GM12878 (cell line): ENCODE data around the gene KNTC1.

ENCODE experiments used
- POLR2A ChIP-seq: IDR thresholded peaks from 2 replicates; pipeline ENCODE4 v1.6.1; 2011; ENCODE audit warnings: low read depth, mild to moderate bottlenecking, low read length
- POLR2AphosphoS5 ChIP-seq: IDR thresholded peaks from 2 replicates; pipeline ENCODE4 v1.6.1; 2011; ENCODE audit warnings: mild to moderate bottlenecking, low read length, inconsistent platforms
- TF ChIP-seq, protein P1 (sequence below): IDR thresholded peaks from 2 replicates; pipeline ENCODE4 v1.6.1; 2012; ENCODE audit warnings: low read length, inconsistent platforms
- TF ChIP-seq, protein P2 (sequence below), 3 experiments: IDR thresholded peaks in 2 of 3; conservative IDR thresholded peaks in 1 of 3; 2 replicates each; pipeline ENCODE4 v1.5.1; 2011; ENCODE audit warnings: low read depth in 3 of 3, low read length in 3 of 3, mild to moderate bottlenecking in 3 of 3, control low read depth in 2 of 3, moderate library complexity in 2 of 3, inconsistent platforms in 1 of 3, mixed read lengths in 1 of 3; ENCODE audit not compliant: control insufficient read depth in 2 of 3, insufficient read depth in 1 of 3; ENCODE audit errors: extremely low read depth in 1 of 3

GRCh38 chr12:122646517-122647217 lies 119.6 kb downstream of the KNTC1 start:
- TF ChIP-seq, protein P1, sequence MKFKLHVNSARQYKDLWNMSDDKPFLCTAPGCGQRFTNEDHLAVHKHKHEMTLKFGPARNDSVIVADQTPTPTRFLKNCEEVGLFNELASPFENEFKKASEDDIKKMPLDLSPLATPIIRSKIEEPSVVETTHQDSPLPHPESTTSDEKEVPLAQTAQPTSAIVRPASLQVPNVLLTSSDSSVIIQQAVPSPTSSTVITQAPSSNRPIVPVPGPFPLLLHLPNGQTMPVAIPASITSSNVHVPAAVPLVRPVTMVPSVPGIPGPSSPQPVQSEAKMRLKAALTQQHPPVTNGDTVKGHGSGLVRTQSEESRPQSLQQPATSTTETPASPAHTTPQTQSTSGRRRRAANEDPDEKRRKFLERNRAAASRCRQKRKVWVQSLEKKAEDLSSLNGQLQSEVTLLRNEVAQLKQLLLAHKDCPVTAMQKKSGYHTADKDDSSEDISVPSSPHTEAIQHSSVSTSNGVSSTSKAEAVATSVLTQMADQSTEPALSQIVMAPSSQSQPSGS = peak; percentile 95
- TF ChIP-seq, protein P2, sequence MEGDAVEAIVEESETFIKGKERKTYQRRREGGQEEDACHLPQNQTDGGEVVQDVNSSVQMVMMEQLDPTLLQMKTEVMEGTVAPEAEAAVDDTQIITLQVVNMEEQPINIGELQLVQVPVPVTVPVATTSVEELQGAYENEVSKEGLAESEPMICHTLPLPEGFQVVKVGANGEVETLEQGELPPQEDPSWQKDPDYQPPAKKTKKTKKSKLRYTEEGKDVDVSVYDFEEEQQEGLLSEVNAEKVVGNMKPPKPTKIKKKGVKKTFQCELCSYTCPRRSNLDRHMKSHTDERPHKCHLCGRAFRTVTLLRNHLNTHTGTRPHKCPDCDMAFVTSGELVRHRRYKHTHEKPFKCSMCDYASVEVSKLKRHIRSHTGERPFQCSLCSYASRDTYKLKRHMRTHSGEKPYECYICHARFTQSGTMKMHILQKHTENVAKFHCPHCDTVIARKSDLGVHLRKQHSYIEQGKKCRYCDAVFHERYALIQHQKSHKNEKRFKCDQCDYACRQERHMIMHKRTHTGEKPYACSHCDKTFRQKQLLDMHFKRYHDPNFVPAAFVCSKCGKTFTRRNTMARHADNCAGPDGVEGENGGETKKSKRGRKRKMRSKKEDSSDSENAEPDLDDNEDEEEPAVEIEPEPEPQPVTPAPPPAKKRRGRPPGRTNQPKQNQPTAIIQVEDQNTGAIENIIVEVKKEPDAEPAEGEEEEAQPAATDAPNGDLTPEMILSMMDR (IDR thresholded peaks at IDR 0.05 in 2 of 3, conservative IDR thresholded peaks at IDR 0.05 in 1 of 3; ENCODE audit: control insufficient read depth in 2 of 3, extremely low read depth in 1 of 3, insufficient read depth in 1 of 3, low read depth in 3 of 3, low read length in 3 of 3) = no peak
- TF ChIP-seq POLR2A = no peak
- no peak for TF ChIP-seq POLR2AphosphoS5
